Raji (cell line): ENCODE measurements around the gene TGFBR2.

Experiments used
- POLR2A ChIP-seq: IDR thresholded peaks from 2 replicates; pipeline ENCODE4 v1.6.1; 2011; ENCODE audit warnings: low read depth, low read length, control low read depth; ENCODE audit not compliant: insufficient read depth

Gene TGFBR2

GRCh38 chr3:30606301-30607031, at the start of gene TGFBR2:
Gene TGFBR2 (plus strand): TSS chr3:30606601. CDS start chr3:30606884, 283 bp downstream.
- peak; percentile 43; the same call in 1 of the 2 replicates for TF ChIP-seq POLR2A

GRCh38 chr3:30557746-30558303, 48.6 kb upstream of the TGFBR2 start:
- TF ChIP-seq POLR2A: no peak

- TF ChIP-seq POLR2A: no peak
Observed at GRCh38 chr3:30563956-30564355, 42.4 kb upstream of the TGFBR2 start.

- TF ChIP-seq POLR2A: no peak
Observed at GRCh38 chr3:30567139-30567753, 39.2 kb upstream of the TGFBR2 start.

DNA sequence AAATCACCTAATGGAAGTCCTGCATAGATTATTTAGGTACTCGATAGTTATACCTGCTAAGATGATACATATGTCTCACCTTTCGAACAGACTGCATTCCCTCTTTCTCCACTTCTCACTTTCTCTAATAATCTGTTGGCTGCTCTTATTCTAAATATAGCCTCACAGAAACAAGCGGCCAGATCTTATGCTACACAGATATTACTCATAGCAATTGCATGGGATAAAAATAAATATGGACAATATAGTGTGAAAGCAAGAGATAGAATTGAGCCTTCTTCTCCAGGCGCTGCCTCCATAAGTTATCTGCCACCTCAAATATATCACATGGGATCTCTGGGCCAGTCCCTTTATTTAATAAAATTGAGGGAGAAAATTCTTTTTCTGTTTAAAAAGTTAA, 29.5 kb upstream of the TGFBR2 start:
- TF ChIP-seq POLR2A: no peak

DNA sequence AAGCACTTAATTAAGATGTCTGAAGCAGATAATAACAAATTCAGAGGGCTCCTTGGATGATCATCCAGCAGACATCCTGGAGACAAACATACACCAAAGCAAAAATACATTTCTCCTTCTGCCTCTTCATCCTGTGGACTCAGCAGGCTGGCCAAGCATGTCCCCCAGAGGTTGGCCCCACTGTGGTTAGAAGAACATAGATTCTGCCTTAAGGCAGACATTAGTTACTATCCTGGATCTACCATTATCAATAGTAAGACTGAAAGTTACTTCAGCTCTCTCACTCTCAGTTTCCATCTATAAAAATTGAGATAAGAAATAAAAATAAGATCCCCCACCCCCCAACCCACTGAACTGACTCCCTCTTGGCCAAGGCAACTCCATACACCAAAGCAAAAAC, 28.6 kb upstream of the TGFBR2 start:
- TF ChIP-seq POLR2A: no peak

DNA sequence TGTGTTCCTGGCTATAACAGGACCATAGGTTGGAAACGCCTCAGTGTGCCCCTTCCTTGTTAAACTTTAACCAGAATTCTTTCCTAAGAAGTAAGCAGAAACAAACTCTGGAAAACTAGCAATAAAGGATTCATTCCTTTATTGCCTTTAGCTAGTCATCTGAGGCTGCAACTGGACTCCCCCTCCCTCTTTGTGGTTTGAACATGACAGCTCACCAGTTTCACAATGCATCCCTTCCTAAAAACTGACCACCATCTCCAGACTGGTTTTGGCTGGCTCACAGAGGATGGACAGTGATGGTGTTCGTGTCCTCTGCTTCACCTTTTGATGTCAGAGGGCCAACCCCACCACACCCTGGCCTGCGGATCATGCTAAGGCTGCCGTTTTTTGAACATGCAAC, 27.9 kb upstream of the TGFBR2 start:
- no peak for TF ChIP-seq POLR2A

GRCh38 chr3:30578986-30579579, 27.3 kb upstream of the TGFBR2 start:
- no peak for TF ChIP-seq POLR2A

DNA sequence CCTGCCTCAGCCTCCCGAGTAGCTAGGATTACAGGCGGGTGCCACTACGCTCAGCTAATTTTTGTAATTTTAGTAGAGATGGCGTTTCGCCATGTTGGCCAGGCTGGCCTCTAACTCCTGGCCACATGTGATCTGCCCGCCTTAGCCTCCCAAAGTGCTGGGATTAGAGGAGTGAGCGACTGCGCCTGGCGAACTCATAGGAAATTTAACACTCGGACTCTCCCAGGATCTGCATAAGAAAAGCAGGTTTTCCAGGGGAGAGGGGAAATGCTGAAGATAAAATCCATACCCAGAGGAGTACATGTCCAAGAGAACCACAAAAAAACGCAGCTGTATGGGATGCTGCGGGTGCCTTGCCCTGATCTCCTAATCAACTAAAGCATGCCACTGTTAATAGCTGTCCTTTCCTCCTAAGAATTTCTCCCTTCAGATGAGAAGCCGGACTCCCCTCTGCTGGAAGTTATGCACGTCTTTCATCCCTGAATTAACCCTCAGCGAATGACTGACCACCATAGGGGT, 25.3 kb upstream of the TGFBR2 start:
- no peak for TF ChIP-seq POLR2A

GRCh38 chr3:30581982-30582381, 24.4 kb upstream of the TGFBR2 start:
- TF ChIP-seq POLR2A: no peak

DNA sequence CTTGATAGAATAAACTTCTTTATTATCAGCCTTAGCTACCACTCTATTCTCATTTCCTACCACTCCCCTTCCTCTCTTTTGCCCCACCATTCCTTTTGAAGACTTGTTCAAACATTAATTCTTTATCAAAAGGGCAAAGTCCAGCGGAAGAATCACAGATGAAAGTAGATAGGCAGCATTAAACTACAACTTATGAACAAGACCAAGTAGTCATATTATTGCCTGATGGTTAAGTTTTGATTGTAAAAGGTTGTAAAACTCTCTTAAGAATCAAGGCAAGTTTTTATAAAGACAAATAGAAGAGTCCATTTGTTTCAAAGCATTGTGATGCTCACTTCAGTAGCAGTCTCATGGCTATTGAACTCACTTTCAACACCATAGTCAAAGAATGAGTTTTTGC, 22.4 kb upstream of the TGFBR2 start:
- TF ChIP-seq POLR2A: no peak

GRCh38 chr3:30585654-30586053, 20.7 kb upstream of the TGFBR2 start:
- TF ChIP-seq POLR2A: no peak

DNA sequence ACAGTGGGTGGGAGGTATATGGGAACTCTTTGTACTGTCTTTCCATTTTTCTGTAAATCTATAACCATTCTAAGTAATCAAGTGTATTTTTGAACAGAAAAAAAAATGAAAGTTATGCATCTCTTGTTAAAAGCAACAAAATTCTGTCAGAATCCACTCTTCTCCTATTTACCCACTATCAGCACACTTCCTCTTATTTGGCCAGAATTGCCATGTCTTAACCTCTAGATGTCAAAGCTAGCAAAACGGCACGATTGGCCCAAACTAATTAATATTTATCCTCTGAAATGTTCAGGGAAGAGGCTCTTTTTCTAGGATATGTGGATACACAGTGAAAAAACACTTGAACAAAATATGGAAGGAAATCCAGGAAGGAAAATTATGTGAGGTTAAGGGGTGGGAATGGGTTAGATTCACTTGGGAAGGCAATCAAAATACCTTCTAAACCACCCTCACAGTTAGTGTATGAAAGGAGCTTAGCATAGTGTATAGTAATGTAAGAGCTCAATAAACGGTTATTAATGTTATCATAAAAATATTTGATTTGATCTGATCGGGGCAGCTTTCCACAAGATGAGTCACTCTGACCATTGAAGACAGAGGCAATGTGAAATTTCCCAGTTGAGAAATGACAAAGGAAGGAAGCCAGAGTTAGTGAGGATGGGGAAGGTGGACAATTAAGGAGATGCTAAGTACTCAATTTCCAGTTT, 20.1 kb upstream of the TGFBR2 start:
- TF ChIP-seq POLR2A: no peak

DNA sequence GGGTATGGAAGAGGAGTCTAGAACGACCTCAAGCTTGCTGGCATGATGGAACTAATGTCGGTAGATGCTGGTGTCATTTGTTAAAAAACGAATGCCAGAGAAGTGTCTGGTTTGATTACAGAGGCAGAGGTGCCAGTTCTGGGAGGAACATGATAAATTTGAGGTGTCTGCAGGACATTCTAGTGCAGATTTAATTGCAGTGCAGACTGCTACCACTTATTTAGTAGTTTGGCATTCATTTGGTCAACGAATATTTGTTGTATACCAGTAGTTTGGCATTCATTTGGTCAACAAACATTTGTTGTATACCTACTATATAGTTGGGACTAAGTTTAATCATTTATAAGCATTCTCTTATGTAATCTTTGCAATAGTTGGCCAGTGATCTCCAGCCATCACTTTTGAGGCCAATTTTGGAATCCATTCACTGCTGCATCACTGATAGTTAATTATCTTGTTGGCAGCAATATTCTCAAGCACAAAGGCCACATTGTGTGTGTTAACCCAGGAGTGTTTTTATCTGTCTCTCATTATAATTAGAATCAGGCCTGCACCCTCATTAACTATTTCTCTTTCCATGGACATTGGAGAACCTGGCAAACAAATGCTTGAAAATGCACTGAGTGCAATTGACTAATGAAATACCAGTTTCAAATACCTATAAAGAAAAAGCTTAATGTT, 19.5 kb upstream of the TGFBR2 start:
- TF ChIP-seq POLR2A: no peak

GRCh38 chr3:30587904-30588303, 18.5 kb upstream of the TGFBR2 start:
- TF ChIP-seq POLR2A: no peak
